GM23338 (cell line): ENCODE measurements around the gene SCIN. TPM values are rescaled to one million over a fixed set of nuclear protein-coding genes. Genes with fewer than 3 reads are reported as not detected.

Experiments
- ATAC-seq: fragments of 200-7000 bp; cut with Tn5 transposase; 3 replicates; pipeline ENCODE4 v1.9.1; 2020
- DNase-seq: peaks from one replicate; pipeline ENCODE4 v3.0.0-alpha.2; 2015; ENCODE audit warnings: low spot score
- H2AFZ ChIP-seq: fragments of 200-600 bp; sonication (generic); 2 replicates; pipeline ENCODE4 v1.8.0; 2016; ENCODE audit warnings: antibody characterized with exemption, mild to moderate bottlenecking, moderate library complexity
- H3F3A ChIP-seq: fragments of 200-600 bp; sonication (generic); replicated peaks from 2 replicates; pipeline ENCODE4 v1.8.0; 2017; ENCODE audit warnings: antibody characterized with exemption, mixed run types, low read depth
- H3K27ac ChIP-seq: fragments of 200-600 bp; sonication (generic); 2 replicates; pipeline ENCODE4 v1.6.1; 2016; ENCODE audit warnings: low read depth
- H3K27me3 ChIP-seq: fragments of 200-600 bp; sonication (generic); 2 replicates; pipeline ENCODE4 v1.8.0; 2016; ENCODE audit warnings: mild to moderate bottlenecking, mixed run types, moderate library complexity; ENCODE audit not compliant: insufficient read depth
- H3K36me3 ChIP-seq: fragments of 200-600 bp; sonication (generic); 2 replicates; pipeline ENCODE4 v1.8.0; 2016; ENCODE audit warnings: mild to moderate bottlenecking; ENCODE audit not compliant: insufficient read depth
- H3K4me1 ChIP-seq: fragments of 200-600 bp; sonication (generic); 2 replicates; pipeline ENCODE4 v1.8.0; 2016; ENCODE audit warnings: mild to moderate bottlenecking, moderate library complexity; ENCODE audit not compliant: insufficient read depth
- H3K4me2 ChIP-seq: fragments of 200-600 bp; sonication (generic); 2 replicates; pipeline ENCODE4 v1.7.1; 2017; ENCODE audit warnings: mixed run types
- H3K4me3 ChIP-seq: fragments of 200-600 bp; sonication (generic); 2 replicates; pipeline ENCODE4 v1.6.1; 2016; ENCODE audit warnings: mixed run types
- H3K79me2 ChIP-seq: fragments of 200-600 bp; sonication (generic); replicated peaks from 2 replicates; pipeline ENCODE4 v1.8.0; 2017; ENCODE audit warnings: mild to moderate bottlenecking; ENCODE audit not compliant: insufficient read depth
- H3K9me2 ChIP-seq: fragments of 200-600 bp; sonication (generic); 2 replicates; pipeline ENCODE4 v1.8.0; 2017; ENCODE audit not compliant: insufficient read depth
- H4K20me1 ChIP-seq: fragments of 200-600 bp; sonication (generic); replicated peaks from 2 replicates; pipeline ENCODE4 v1.8.0; 2017; ENCODE audit warnings: mild to moderate bottlenecking; ENCODE audit not compliant: insufficient read depth
- H3K27ac Mint-ChIP-seq: 2 replicates; pipeline ENCODE4 v1.8.0; 2020; ENCODE audit warnings: inconsistent platforms, mild to moderate bottlenecking, moderate library complexity, mixed read lengths
- H3K27me3 Mint-ChIP-seq: 3 replicates; pipeline ENCODE4 v1.8.0; 2022; ENCODE audit warnings: low read depth, mild to moderate bottlenecking, moderate library complexity, mixed read lengths, inconsistent platforms; ENCODE audit not compliant: insufficient read depth, poor library complexity
- H3K36me3 Mint-ChIP-seq: 3 replicates; pipeline ENCODE4 v1.8.0; 2021; ENCODE audit warnings: low read depth, mild to moderate bottlenecking, inconsistent platforms, moderate library complexity, mixed read lengths
- H3K4me1 Mint-ChIP-seq: 3 replicates; pipeline ENCODE4 v1.8.0; 2020; ENCODE audit warnings: mild to moderate bottlenecking, inconsistent platforms, mixed read lengths
- H3K4me3 Mint-ChIP-seq: 3 replicates; pipeline ENCODE4 v1.8.0; 2021; ENCODE audit warnings: moderate library complexity, mild to moderate bottlenecking, inconsistent platforms, mixed read lengths
- H3K9me3 Mint-ChIP-seq: 3 replicates; pipeline ENCODE4 v1.8.0; 2020; ENCODE audit warnings: moderate library complexity, mild to moderate bottlenecking, inconsistent platforms, mixed read lengths
- CREB1 ChIP-seq: fragments of 250-450 bp; sonication (Bioruptor Pico); IDR thresholded peaks from 2 replicates; pipeline ENCODE4 v1.5.0; 2020; ENCODE audit warnings: low read depth, mild to moderate bottlenecking, moderate library complexity
- CTCF ChIP-seq, 2 experiments: fragments of 200-600 bp in 1 of 2; sonication (generic) in 1 of 2; conservative IDR thresholded peaks; 2 replicates each; pipeline versions ENCODE4 v1.5.1 to v1.6.1; 2016 to 2017; ENCODE audit warnings: antibody characterized with exemption in 2 of 2, low read depth in 2 of 2, mild to moderate bottlenecking in 2 of 2, moderate library complexity in 1 of 2
- ETS1 ChIP-seq: IDR thresholded peaks from 2 replicates; pipeline ENCODE4 v1.6.1; 2016; ENCODE audit warnings: antibody characterized with exemption
- EZH2 ChIP-seq: fragments of 200-600 bp; sonication (generic); IDR thresholded peaks from one replicate; pipeline ENCODE4 v1.8.0; 2017; ENCODE audit warnings: antibody characterized with exemption, mild to moderate bottlenecking, low read depth; ENCODE audit not compliant: unreplicated experiment
- EZH2phosphoT487 ChIP-seq: fragments of 200-600 bp; sonication (generic); IDR thresholded peaks from one replicate; pipeline ENCODE4 v1.8.1; 2018; ENCODE audit warnings: antibody characterized with exemption; ENCODE audit not compliant: unreplicated experiment
- JUNB ChIP-seq: IDR thresholded peaks from one replicate; pipeline ENCODE4 v1.6.1; 2016; ENCODE audit warnings: antibody characterized with exemption; ENCODE audit not compliant: unreplicated experiment
- NANOG ChIP-seq: IDR thresholded peaks from 2 replicates; pipeline ENCODE4 v1.6.1; 2016; ENCODE audit warnings: antibody characterized with exemption, borderline replicate concordance
- POLR2AphosphoS5 ChIP-seq: IDR thresholded peaks from 2 replicates; pipeline ENCODE4 v1.6.1; 2016; ENCODE audit warnings: antibody characterized with exemption, low read depth
- REST ChIP-seq: IDR thresholded peaks from one replicate; pipeline ENCODE4 v1.6.1; 2018; ENCODE audit warnings: antibody characterized with exemption; ENCODE audit not compliant: unreplicated experiment
- STAT1 ChIP-seq: IDR thresholded peaks from one replicate; pipeline ENCODE4 v1.6.1; 2016; ENCODE audit warnings: antibody characterized with exemption; ENCODE audit not compliant: unreplicated experiment
- ZNF114 ChIP-seq: fragments of 250-450 bp; sonication (Bioruptor Pico); IDR thresholded peaks from 2 replicates; pipeline ENCODE4 v1.5.0; 2020; ENCODE audit warnings: mild to moderate bottlenecking, moderate library complexity
- ZNF331 ChIP-seq: fragments of 250-450 bp; sonication (Bioruptor Pico); IDR thresholded peaks from 2 replicates; pipeline ENCODE4 v1.5.0; 2020; ENCODE audit warnings: low read depth, mild to moderate bottlenecking, moderate library complexity
- ZNF462 ChIP-seq: fragments of 250-450 bp; sonication (Bioruptor Pico); IDR thresholded peaks from 2 replicates; pipeline ENCODE4 v1.5.0; 2020; ENCODE audit warnings: mild to moderate bottlenecking, moderate library complexity
- polyA plus RNA-seq: library from polyadenylated mRNA; unstranded; fragments of >200 nt; fragmentation: Nextera tagmentation; extraction: Ambion mirVana; gene quantifications from 2 replicates; pipeline ENCODE4 v1.2.1, GENCODE V29; 2016
- total RNA-seq: library from RNA; depleted of rRNA; stranded (reverse); fragments of >200 nt; shearing (Covaris generic); gene quantifications from 2 replicates; pipeline ENCODE4 v1.2.3, GENCODE V29; 2014

Gene SCIN
- total and polyA plus RNA-seq, 2 experiments from 2014 or later: 0.80 to 0.92 TPM

GRCh38 chr7:12637819-12638592, 67.5 kb downstream of the SCIN start:
- Mint-ChIP-seq H3K4me1 (peaks cover 4% of the 10 kb centered on the region; the same call in 2 of the 3 replicates), H3K4me3 (no peak overlapping the region), H3K36me3 (no peaks in the 10 kb centered on the region), H3K27ac (no peak overlapping the region), H3K27me3 (peaks cover 2% of the 10 kb centered on the region), H3K9me3 (no peaks in the 10 kb centered on the region)
- peak overlapping the region; percentile 61; the same call in 1 of the 2 replicates for H2AFZ ChIP-seq
- TF ChIP-seq EZH2phosphoT487 (no peak), CREB1 (CRISPR knock-in tag) (no peak), ZNF331 (CRISPR knock-in tag) (no peak), ZNF114 (no peak), REST (no peak), STAT1 (no peak), ETS1 (no peak), NANOG (no peak), CTCF (conservative IDR thresholded peaks at IDR 0.05; ENCODE audit: low read depth in 2 of 2) (no peak; a peak in 1 of 4 replicates), ZNF462 (CRISPR knock-in tag) (no peak), JUNB (no peak), POLR2AphosphoS5 (no peak), EZH2 (no peak)
- no peak overlapping the region for H3K4me3 ChIP-seq
- ATAC-seq (no peak), DNase-seq (no peak)
- no peak overlapping the region for H3K4me2 ChIP-seq
- no peak overlapping the region for H3K27ac ChIP-seq
- no peaks in the 10 kb centered on the region for H4K20me1 ChIP-seq
- no peaks in the 10 kb centered on the region for H3K4me1 ChIP-seq
- H3K27me3 ChIP-seq: no peaks in the 10 kb centered on the region
- no peaks in the 10 kb centered on the region for H3F3A ChIP-seq
- H3K79me2 ChIP-seq: no peaks in the 10 kb centered on the region
- H3K9me2 ChIP-seq: no peaks in the 10 kb centered on the region
- no peaks in the 10 kb centered on the region for H3K36me3 ChIP-seq
